HG02840 (cell line): Measurements from ENCODE around the gene SVOP.
"Not testable (repeated sequence)": the region's sequence is repeated elsewhere in the genome, so short reads cannot be mapped to it uniquely, and the experiment has no call there.

Experiments
- ATAC-seq: cut with Tn5 transposase; IDR thresholded peaks from one replicate; pipeline ENCODE4 v1.9.1; 2021; ENCODE audit warnings: mild to moderate bottlenecking, moderate library complexity, moderate number of reproducible peaks; ENCODE audit not compliant: unreplicated experiment, low FRiP score

The SVOP gene, protein sequence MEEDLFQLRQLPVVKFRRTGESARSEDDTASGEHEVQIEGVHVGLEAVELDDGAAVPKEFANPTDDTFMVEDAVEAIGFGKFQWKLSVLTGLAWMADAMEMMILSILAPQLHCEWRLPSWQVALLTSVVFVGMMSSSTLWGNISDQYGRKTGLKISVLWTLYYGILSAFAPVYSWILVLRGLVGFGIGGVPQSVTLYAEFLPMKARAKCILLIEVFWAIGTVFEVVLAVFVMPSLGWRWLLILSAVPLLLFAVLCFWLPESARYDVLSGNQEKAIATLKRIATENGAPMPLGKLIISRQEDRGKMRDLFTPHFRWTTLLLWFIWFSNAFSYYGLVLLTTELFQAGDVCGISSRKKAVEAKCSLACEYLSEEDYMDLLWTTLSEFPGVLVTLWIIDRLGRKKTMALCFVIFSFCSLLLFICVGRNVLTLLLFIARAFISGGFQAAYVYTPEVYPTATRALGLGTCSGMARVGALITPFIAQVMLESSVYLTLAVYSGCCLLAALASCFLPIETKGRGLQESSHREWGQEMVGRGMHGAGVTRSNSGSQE

GRCh38 chr12:109020796-109021380, at the start of gene SVOP:
Gene SVOP (minus strand): TSS chr12:109021068. CDS start chr12:109020868, 200 bp downstream.
- ATAC-seq: no peak

GRCh38 chr12:109069307-109070271, 48.7 kb upstream of the SVOP start:
- no peak for ATAC-seq

- no peak for ATAC-seq
Measured at GRCh38 chr12:109065853-109066193, 45.0 kb upstream of the SVOP start.

- ATAC-seq: no peak
Measured at GRCh38 chr12:109065154-109065852, 44.4 kb upstream of the SVOP start.

DNA sequence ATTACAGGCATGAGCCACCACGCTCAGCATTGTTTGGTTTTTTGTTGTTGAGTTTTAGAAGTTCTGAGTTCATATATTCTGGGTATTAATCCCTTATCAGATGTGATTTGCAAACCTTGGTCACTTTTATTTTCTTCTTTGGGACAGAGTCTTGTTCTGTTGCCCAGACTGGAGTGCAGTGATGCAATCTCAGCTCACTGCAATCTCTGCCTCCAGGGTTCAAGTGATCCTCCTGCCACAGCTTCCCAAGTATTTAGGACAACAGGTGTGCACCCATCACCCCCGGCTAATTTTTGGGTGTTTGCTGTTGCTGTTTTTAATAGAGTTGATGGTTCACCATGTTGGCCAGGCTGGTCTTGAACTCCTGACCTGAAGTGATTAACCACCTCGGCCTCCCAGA, 43.3 kb upstream of the SVOP start:
- no peak for ATAC-seq

DNA sequence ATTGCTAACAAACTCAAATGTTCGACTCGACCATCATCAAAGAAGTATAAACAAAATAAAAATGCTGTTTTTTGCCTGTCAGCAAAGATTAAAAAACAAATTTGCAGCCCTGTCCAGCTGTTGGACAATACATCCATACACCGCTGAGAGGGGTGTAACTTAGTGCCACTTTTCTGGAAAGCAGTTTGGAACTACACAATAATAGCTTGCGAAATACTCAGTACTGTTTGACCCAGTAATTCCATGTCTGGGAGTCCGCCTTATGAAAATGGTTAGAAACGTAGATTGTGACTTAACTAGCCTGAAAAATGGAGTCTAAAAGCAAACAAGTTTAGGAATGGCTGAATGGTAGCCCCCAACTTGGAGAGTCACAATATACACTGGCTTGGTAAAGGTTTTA, 37.9 kb upstream of the SVOP start:
- ATAC-seq: no peak

GRCh38 chr12:109057376-109057775, 36.5 kb upstream of the SVOP start:
- ATAC-seq: no peak

DNA sequence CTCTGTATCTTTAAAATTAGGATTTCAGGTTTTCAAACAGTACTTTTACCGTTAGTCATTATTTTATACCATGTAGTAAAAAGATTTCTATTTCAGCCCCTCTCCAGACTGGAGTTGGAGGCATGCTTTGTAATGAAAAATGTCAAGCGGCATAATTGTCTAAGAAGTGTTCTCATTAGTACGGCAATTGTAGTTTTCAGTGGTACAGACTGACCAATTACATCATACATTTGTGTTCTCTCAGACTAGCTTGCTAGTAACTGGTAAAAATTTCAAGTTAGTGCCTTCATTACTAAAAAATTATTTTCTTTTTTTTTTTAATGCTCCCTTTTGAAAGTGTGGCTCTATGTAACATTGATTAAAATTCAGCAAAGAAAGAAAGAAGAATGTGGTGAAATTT, 36.0 kb upstream of the SVOP start:
- ATAC-seq: no peak

GRCh38 chr12:109054520-109054919, 33.7 kb upstream of the SVOP start:
- no peak for ATAC-seq

DNA sequence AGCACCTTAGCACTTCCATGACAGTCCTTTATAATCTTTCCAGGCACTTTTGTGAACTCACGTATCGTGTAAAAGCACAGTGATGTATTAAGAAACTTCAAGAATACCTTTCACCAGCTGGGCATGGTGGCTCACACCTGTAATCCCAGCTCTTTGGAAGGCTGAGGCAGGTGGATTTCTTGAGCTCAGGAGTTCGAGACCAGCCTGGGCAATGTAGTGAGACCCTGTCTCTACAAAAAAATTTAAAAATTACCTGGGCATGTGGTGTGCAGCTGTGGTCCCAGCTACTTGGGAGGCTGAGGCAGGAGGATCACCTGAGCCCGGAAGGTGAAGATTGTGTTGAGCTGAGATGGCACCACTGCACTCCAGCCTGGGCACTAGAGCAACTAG, 33.3 kb upstream of the SVOP start:
- ATAC-seq: not testable (repeated sequence)

GRCh38 chr12:109053382-109054123, 32.7 kb upstream of the SVOP start:
- ATAC-seq: no peak

DNA sequence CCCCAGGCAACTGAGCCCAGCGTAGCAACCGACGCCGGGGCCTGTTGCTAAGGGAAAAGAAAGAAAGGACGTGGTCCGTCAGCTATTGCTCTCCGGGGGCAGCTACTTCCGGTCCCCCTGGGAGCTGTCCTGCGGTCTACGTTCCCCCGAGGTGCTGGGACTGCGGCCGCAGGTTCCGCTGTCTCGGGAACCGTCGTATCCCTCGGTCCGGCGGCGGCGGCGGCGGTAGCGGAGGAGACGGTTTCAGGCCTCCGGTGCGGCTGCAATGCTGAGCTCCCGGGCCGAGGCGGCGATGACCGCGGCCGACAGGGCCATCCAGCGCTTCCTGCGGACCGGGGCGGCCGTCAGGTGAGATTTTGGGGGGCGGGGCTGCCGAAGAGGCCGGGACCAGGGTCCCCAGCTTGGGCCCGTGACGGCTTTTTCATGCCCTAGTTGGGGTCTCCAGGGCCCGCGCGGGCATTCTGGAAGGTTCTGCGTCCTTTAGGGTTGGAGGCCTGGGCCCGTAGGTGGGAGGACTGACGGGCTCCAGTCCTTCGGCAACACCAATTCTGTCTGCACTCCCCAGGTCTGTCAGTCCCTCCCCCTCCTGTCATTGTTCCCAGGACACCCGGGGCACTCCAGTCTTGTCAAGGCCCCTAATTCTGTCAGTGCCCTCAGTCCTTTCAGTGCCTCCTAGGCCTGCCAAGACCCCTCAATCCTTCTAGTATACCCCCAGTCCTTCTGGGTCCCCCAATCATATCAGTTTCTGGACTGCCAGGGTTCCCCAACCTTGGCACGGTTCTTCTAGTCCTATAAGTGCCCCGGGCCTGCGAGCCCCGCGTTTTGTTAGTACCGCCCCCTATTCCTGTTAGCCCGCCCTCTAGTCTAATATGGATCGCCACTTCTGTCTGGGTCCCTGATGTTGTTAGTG, 31.8 kb upstream of the SVOP start, which contains the start of gene USP30:
Gene USP30, plus strand, starts transcription at position 163 of the 910 bp plus-strand sequence. Its CDS starts 103 bp downstream, at position 266.
- ATAC-seq: peak; percentile 67

- no peak for ATAC-seq
Measured at GRCh38 chr12:109052097-109052413, 31.2 kb upstream of the SVOP start.

DNA sequence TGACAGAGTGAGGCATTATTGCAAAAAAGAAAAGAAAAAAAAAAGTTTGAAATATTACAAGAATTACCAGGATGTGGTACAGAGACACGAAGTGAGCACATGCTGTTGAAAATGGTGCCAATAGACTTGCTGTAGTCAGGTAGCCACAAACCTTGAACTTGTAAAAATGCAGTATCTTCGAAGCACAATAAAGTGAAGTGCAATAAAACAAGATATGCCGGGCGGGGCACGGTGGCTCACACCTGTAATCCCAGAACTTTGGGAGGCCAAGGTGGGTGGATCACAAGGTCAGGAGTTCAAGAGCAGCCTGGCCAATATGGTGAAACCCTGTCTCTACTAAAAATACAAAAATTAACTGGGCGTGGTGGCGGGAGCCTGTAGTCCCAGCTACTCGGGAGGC, 28.9 kb upstream of the SVOP start:
- ATAC-seq: not testable (repeated sequence)

- ATAC-seq: not testable (repeated sequence)
Measured at GRCh38 chr12:109048706-109049105, 27.8 kb upstream of the SVOP start.

DNA sequence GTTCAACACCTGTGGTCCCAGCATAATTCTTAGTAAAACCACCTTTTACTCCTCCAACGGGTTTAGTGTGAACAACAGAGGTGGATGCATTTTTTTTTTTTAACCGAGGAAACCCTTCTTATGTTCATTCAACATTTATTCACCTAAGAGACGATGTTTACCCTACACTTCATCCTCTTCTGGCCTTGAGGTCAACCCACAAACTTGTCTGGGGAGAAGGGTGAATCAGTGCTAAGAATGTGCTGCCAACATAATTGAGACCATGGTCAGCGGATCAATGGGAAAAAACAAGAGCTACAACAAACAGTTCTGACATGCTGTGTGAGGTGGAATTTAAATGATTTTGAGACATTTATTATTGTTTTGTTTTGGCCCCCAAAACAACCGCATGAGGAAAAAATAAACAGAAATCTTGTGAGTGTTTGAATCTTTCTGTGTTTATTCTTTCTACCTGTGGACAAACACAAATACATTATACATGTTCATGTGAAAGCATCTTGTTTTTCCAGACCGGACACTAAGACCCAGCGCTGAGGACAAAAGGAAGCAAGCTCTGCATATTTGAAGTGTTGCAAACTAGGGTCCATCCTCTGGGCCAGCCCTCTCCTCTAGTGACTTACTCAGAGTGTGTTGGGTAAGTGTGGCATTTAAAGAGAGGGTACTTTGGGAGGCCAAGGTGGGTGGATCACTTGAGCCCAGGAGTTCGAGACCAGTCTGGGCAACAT, 26.4 kb upstream of the SVOP start:
- ATAC-seq: no peak

GRCh38 chr12:109044241-109044640, 23.4 kb upstream of the SVOP start:
- no peak for ATAC-seq

DNA sequence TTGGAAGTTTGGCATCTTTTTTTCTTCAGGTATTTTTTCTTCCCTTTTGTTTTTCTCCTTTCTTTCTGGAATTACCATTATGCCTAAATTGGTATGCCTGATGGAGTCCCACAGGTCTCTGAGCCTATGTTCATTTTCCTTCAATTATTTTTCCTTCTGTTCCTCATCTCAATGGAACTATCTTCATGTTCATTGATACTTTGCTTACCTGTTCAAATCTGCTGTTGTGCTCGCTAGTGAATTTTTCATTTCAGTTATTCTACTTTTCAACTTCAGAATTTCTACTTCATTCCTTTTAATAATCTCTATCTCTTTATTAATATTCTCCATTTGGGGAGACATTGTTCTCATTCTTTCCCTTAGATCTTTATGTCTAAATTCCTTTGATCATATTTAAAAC, 16.1 kb upstream of the SVOP start:
- no peak for ATAC-seq
